Coronary artery (tissue), 2 donors: ENCODE measurements around the gene IGFBP6.
A peak's percentile ranks its signal among the peaks of the same experiment; 100 is the strongest.

Experiments used
- DNase-seq: peaks from one replicate; pipeline ENCODE4 v3.0.0-alpha.2; 2017; ENCODE audit warnings: low spot score
- H3K27ac ChIP-seq, 2 donors: fragments of 200-600 bp; sonication (generic); one replicate each; pipeline ENCODE4 v1.5.1; 2016 to 2019
- H3K4me3 ChIP-seq: fragments of 200-600 bp; sonication (generic); 2 replicates; pipeline ENCODE4 v1.5.1; 2016; ENCODE audit warnings: mild to moderate bottlenecking, moderate library complexity
- CTCF ChIP-seq: fragments of 200-600 bp; sonication (generic); IDR thresholded peaks from one replicate; pipeline ENCODE4 v1.5.1; 2019; ENCODE audit warnings: antibody characterized with exemption

Gene IGFBP6

GRCh38 chr12:53060064-53060720 is 37.3 kb upstream of the IGFBP6 start:
- DNase-seq, result no peak
- H3K4me3 ChIP-seq, result no peak overlapping the region
- peak overlapping the region; percentile 83 to 96 for H3K27ac ChIP-seq
- no peak for TF ChIP-seq CTCF

DNA sequence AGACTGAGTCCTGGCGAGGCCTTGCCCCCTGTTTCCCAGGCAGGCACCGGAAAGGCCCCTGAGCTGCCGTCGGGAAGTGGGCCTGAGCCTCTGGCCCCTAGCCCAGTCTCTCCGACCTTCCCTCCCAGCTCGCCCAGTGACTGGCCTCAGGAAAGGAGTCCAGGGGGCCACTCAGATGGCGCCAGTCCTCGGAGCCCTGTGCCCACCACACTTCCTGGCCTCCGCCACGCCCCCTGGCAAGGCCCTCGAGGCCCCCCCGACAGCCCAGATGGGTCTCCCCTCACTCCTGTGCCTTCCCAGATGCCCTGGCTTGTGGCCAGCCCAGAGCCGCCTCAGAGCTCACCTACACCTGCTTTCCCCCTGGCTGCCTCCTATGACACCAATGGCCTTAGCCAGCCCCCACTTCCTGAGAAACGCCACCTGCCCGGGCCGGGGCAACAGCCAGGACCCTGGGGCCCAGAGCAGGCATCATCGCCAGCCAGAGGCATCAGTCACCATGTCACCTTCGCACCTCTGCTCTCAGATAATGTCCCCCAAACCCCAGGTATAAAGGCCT is 36.7 kb upstream of the IGFBP6 start:
- TF ChIP-seq CTCF, result no peak
- Histone ChIP-seq H3K27ac (peak overlapping the region; percentile 83 to 96), H3K4me3 (no peak overlapping the region)
- no peak for DNase-seq

DNA sequence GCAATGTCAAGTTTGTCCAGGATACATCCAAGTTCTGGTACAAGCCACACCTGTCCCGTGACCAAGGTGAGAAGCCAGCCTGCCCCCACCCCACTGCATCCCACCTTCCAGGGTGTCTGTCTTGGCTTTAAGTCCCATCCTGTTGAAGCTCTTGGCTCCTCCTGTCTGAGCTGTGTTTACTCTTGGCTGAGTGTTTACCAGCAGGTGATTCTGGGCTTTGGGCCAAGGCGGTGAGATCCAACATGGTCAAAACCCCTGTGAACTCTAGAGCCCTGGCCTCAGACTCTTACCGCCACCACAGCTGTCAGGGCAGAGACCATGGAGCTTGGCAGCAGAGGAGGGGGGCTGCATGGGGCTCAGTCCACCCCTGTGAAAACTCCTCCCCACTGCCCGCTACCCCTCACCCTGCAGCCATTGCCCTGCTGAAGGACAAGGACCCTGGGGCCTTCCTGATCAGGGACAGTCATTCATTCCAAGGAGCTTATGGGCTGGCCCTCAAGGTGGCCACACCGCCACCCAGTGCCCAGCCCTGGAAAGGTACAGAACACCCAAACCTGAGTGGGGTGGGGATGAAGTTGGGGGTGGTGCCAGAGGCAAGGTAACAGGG is 36.0 kb upstream of the IGFBP6 start:
- peak; percentile 71 for DNase-seq
- no peak for TF ChIP-seq CTCF
- H3K4me3 ChIP-seq, result no peak overlapping the region
- peak overlapping the region; percentile 83 to 96 for H3K27ac ChIP-seq

- no peak for TF ChIP-seq CTCF
- H3K27ac ChIP-seq, result peak overlapping the region; percentile 83 to 96
- no peak overlapping the region for H3K4me3 ChIP-seq
- DNase-seq, result no peak
These were observed 35.2 kb upstream of the IGFBP6 start for GRCh38 chr12:53062011-53062961.

DNA sequence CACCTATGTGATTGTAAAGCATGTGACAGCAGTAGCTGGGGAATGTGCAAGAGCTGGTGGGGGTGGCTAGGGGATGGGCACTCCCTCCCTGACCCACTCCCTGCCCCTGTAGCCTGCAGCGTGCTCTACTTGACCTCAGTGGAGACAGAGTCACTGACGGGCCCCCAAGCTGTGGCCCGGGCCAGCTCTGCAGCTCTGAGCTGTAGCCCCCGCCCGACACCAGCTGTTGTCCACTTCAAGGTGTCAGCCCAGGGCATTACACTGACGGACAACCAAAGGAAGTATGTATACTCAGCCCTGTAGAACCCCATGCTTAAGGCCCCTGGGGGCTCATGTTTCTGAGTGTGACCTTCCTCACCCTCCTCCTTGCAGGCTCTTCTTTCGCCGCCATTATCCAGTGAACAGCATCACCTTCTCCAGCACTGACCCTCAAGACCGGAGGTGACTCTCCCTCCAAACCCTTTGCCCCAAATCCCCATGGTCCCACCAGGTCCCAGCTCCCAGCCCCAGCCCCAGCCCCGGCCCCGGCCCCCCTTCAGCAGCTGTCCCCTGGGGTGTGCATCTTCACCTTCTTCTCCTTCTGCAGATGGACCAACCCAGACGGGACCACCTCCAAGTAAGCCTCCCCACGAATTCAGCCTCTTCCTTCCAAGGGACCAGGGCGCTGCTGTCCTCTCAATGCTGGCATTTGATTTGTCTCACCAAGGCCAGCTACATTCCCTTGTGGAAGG is 34.3 kb upstream of the IGFBP6 start:
- H3K27ac ChIP-seq, result peak overlapping the region; percentile 83 to 96
- DNase-seq, result no peak
- H3K4me3 ChIP-seq, result peak overlapping the region; percentile 6
- no peak for TF ChIP-seq CTCF
